Umbilical cord (tissue), 2 donors: ENCODE data around the gene SDK1. TPM values are rescaled to one million over a fixed set of nuclear protein-coding genes. Genes with fewer than 3 reads are reported as not detected.

ENCODE experiments used
- DNase-seq: peaks from one replicate; pipeline ENCODE4 v3.0.0-alpha.2; 2015; ENCODE audit warnings: low spot score
- total RNA-seq: library from RNA; depleted of rRNA; stranded (reverse); fragments of >200 nt; gene quantifications from one replicate; pipeline ENCODE4 v1.2.3, GENCODE V29; 2014; ENCODE audit warnings: low replicate concordance; ENCODE audit not compliant: insufficient read depth

Gene SDK1
- total RNA-seq, 1 donor from 2014 or later: 7.9 TPM

GRCh38 chr7:4149236-4149635 is 848.2 kb downstream of the SDK1 start:
- DNase-seq: no peak

- DNase-seq: no peak
These were observed 848.6 kb downstream of the SDK1 start for GRCh38 chr7:4149645-4150044.

- DNase-seq: no peak
These were observed 849.7 kb downstream of the SDK1 start for GRCh38 chr7:4150731-4151130.

- no peak for DNase-seq
These were observed 850.5 kb downstream of the SDK1 start for GRCh38 chr7:4151524-4151923.

GRCh38 chr7:4151926-4152549 is 851.0 kb downstream of the SDK1 start:
- DNase-seq: no peak

GRCh38 chr7:4154882-4155535 is 854.0 kb downstream of the SDK1 start:
- no peak for DNase-seq

- no peak for DNase-seq
These were observed 855.1 kb downstream of the SDK1 start for GRCh38 chr7:4156190-4156589.

GRCh38 chr7:4157651-4158050 is 856.6 kb downstream of the SDK1 start:
- no peak for DNase-seq

GRCh38 chr7:4158441-4159153 is 857.5 kb downstream of the SDK1 start:
- DNase-seq: no peak

- DNase-seq: no peak
These were observed 858.1 kb downstream of the SDK1 start for GRCh38 chr7:4159154-4159501.

- DNase-seq: no peak
These were observed 858.9 kb downstream of the SDK1 start for GRCh38 chr7:4159761-4160554.

GRCh38 chr7:4162884-4163564 is 862.0 kb downstream of the SDK1 start:
- DNase-seq: peak; percentile 32

- DNase-seq: no peak
These were observed 862.6 kb downstream of the SDK1 start for GRCh38 chr7:4163565-4164203.

GRCh38 chr7:4164556-4164955 is 863.5 kb downstream of the SDK1 start:
- no peak for DNase-seq

GRCh38 chr7:4166340-4166739 is 865.3 kb downstream of the SDK1 start:
- DNase-seq: no peak

GRCh38 chr7:4166807-4167206 is 865.8 kb downstream of the SDK1 start:
- DNase-seq: no peak

GRCh38 chr7:4167385-4167910 is 866.4 kb downstream of the SDK1 start:
- no peak for DNase-seq

- DNase-seq: no peak
These were observed 867.0 kb downstream of the SDK1 start for GRCh38 chr7:4168041-4168440.

GRCh38 chr7:4168541-4168940 is 867.5 kb downstream of the SDK1 start:
- DNase-seq: peak; percentile 61

GRCh38 chr7:4169455-4169854 is 868.4 kb downstream of the SDK1 start:
- no peak for DNase-seq
